K562 (cell line): ENCODE results near the gene WSCD2. TPM values are rescaled to one million over a fixed set of nuclear protein-coding genes. Genes with fewer than 3 reads are reported as not detected.

ENCODE experiments used
- ETV5 ChIP-seq: sonication (generic); formaldehyde crosslinking; IDR thresholded peaks from 2 replicates; pipeline ENCODE4 v1.4.0; 2020; ENCODE audit warnings: low read depth, mild to moderate bottlenecking, missing genetic modification reagents
- HIVEP1 ChIP-seq: fragments of 250-450 bp; sonication (Bioruptor Pico); IDR thresholded peaks from 2 replicates; pipeline ENCODE4 v1.4.0; 2020; ENCODE audit warnings: mild to moderate bottlenecking
- MAFF ChIP-seq: IDR thresholded peaks from 2 replicates; pipeline ENCODE4 v1.6.1; 2012; ENCODE audit warnings: low read length, improper control_type of control experiment
- MYC ChIP-seq, 2 experiments: fragments of 250-450 bp in 1 of 2; sonication (Bioruptor Pico) in 1 of 2; IDR thresholded peaks; 2 replicates each; pipeline versions ENCODE4 v1.5.1 to v1.6.1; 2012 to 2021; ENCODE audit warnings: low read depth in 2 of 2, borderline replicate concordance in 1 of 2, improper control_type of control experiment in 1 of 2, low read length in 1 of 2, mild to moderate bottlenecking in 1 of 2, moderate library complexity in 1 of 2
- NCOA1 ChIP-seq: fragments of 450-650 bp; IDR thresholded peaks from 2 replicates; pipeline ENCODE4 v1.6.1; 2016; ENCODE audit warnings: low read depth
- NFE2 ChIP-seq: IDR thresholded peaks from 2 replicates; pipeline ENCODE4 v1.6.1; 2014; ENCODE audit warnings: antibody characterized with exemption, low read depth
- RBM15 ChIP-seq: fragments of 200-400 bp; formaldehyde crosslinking; IDR thresholded peaks from 2 replicates; pipeline ENCODE4 v1.6.1; 2018; ENCODE audit warnings: mild to moderate bottlenecking, low read length, moderate library complexity; ENCODE audit not compliant: insufficient read depth
- RCOR1 ChIP-seq, 2 experiments: IDR thresholded peaks; 2 replicates each; pipeline ENCODE4 v1.6.1; 2012; ENCODE audit warnings: low read depth in 2 of 2, low read length in 2 of 2, borderline replicate concordance in 1 of 2, improper control_type of control experiment in 1 of 2
- ZNF445 ChIP-seq: fragments of 250-450 bp; sonication (Bioruptor Pico); IDR thresholded peaks from 2 replicates; pipeline ENCODE4 v1.4.0; 2020; ENCODE audit warnings: low read depth, mild to moderate bottlenecking, moderate library complexity
- ZNF507 ChIP-seq: conservative IDR thresholded peaks from 2 replicates; pipeline ENCODE4 v1.6.1; 2017; ENCODE audit warnings: missing genetic modification characterization, missing compliant biosample characterization
- polyA plus RNA-seq, 8 experiments: library from polyadenylated mRNA; depleted of rRNA in 4 of 8; stranded (reverse) in 5 of 8; unstranded in 3 of 8; fragments of >200 nt; fragmentation: Nextera tagmentation in 2 of 8; fragmentation: Illumina TruSeq in 1 of 8; extraction: Ambion mirVana in 2 of 8; extraction: Trizol in 1 of 8; gene quantifications; 2 replicates each; pipeline versions ENCODE4 v1.2.1 to v1.2.3, GENCODE V29; 2011 to 2014; ENCODE audit warnings: inconsistent platforms in 1 of 8, missing spikeins in 1 of 8
- total RNA-seq, 7 experiments: library from RNA; depleted of rRNA in 6 of 7; stranded (reverse); fragments of >200 nt in 6 of 7; fragmentation: Illumina TruSeq in 2 of 7; extraction: Trizol in 2 of 7; gene quantifications; 2 replicates each; pipeline versions ENCODE4 v1.2.1 to v1.2.3, GENCODE V29; 2011 to 2021; ENCODE audit warnings: low replicate concordance in 1 of 7
- TF ChIP-seq, protein P1 (sequence below): sonication (generic); formaldehyde crosslinking; IDR thresholded peaks from 2 replicates; pipeline ENCODE4 v1.8.0; 2022; ENCODE audit warnings: missing genetic modification reagents, mild to moderate bottlenecking, moderate library complexity, borderline replicate concordance
- TF ChIP-seq, protein P2 (sequence below): sonication (generic); formaldehyde crosslinking; IDR thresholded peaks from 2 replicates; pipeline ENCODE4 v1.8.0; 2023; ENCODE audit warnings: missing genetic modification reagents, mild to moderate bottlenecking, borderline replicate concordance
- TF ChIP-seq, protein P3 (sequence below): sonication (generic); formaldehyde crosslinking; IDR thresholded peaks from 2 replicates; pipeline ENCODE4 v1.8.0; 2022; ENCODE audit warnings: mild to moderate bottlenecking, missing genetic modification reagents
- TF ChIP-seq, protein P4 (sequence below): fragments of 450-650 bp; formaldehyde crosslinking; IDR thresholded peaks from 2 replicates; pipeline ENCODE4 v1.4.0; 2020; ENCODE audit warnings: mild to moderate bottlenecking, moderate library complexity
- TF ChIP-seq, protein P5 (sequence below): fragments of 200-800 bp; sonication (Bioruptor generic); IDR thresholded peaks from 2 replicates; pipeline ENCODE4 v1.6.1; 2017; ENCODE audit warnings: missing genetic modification characterization, missing compliant biosample characterization

Gene WSCD2
- total and polyA plus RNA-seq, 9 of the 15 experiments (the other 6 are each of a cell fraction or from before 2014, with no cell fraction given): 0.72 to 14.1 (median 4.0) TPM

DNA sequence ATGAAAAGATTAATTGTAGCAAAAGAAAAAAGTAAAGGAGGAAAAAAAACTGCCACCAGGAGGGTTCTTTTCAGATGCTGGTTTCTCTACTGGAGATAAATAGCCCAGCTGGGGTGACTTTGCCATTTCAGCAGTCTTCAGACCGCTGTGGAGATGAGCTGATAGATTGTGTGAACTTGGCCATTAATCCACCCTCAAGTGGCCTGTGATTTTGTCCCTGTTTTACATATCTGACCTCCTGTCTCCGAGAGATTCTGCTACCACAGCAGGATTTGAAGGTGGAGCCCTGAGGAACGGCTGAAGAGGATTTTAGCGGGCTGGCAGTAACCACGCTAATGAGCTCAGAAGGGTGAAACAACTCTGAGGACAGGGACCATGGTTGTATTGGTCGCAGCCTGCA, 72.7 kb downstream of the WSCD2 start (continued):
- no peak for TF ChIP-seq ETV5 (CRISPR knock-in tag)
- TF ChIP-seq, protein P1, sequence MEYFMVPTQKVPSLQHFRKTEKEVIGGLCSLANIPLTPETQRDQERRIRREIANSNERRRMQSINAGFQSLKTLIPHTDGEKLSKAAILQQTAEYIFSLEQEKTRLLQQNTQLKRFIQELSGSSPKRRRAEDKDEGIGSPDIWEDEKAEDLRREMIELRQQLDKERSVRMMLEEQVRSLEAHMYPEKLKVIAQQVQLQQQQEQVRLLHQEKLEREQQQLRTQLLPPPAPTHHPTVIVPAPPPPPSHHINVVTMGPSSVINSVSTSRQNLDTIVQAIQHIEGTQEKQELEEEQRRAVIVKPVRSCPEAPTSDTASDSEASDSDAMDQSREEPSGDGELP (CRISPR knock-in tag): no peak
- TF ChIP-seq, protein P2, sequence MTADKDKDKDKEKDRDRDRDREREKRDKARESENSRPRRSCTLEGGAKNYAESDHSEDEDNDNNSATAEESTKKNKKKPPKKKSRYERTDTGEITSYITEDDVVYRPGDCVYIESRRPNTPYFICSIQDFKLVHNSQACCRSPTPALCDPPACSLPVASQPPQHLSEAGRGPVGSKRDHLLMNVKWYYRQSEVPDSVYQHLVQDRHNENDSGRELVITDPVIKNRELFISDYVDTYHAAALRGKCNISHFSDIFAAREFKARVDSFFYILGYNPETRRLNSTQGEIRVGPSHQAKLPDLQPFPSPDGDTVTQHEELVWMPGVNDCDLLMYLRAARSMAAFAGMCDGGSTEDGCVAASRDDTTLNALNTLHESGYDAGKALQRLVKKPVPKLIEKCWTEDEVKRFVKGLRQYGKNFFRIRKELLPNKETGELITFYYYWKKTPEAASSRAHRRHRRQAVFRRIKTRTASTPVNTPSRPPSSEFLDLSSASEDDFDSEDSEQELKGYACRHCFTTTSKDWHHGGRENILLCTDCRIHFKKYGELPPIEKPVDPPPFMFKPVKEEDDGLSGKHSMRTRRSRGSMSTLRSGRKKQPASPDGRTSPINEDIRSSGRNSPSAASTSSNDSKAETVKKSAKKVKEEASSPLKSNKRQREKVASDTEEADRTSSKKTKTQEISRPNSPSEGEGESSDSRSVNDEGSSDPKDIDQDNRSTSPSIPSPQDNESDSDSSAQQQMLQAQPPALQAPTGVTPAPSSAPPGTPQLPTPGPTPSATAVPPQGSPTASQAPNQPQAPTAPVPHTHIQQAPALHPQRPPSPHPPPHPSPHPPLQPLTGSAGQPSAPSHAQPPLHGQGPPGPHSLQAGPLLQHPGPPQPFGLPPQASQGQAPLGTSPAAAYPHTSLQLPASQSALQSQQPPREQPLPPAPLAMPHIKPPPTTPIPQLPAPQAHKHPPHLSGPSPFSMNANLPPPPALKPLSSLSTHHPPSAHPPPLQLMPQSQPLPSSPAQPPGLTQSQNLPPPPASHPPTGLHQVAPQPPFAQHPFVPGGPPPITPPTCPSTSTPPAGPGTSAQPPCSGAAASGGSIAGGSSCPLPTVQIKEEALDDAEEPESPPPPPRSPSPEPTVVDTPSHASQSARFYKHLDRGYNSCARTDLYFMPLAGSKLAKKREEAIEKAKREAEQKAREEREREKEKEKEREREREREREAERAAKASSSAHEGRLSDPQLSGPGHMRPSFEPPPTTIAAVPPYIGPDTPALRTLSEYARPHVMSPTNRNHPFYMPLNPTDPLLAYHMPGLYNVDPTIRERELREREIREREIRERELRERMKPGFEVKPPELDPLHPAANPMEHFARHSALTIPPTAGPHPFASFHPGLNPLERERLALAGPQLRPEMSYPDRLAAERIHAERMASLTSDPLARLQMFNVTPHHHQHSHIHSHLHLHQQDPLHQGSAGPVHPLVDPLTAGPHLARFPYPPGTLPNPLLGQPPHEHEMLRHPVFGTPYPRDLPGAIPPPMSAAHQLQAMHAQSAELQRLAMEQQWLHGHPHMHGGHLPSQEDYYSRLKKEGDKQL (CRISPR knock-in tag): no peak
- no peak for TF ChIP-seq RBM15
- no peak for TF ChIP-seq ZNF445 (CRISPR knock-in tag)
- TF ChIP-seq MAFF: peak; percentile 8; the same call in 1 of the 2 replicates
- no peak for TF ChIP-seq ZNF507 (tag)
- no peak for TF ChIP-seq NCOA1
- no peak for TF ChIP-seq MYC (IDR thresholded peaks at IDR 0.05; ENCODE audit: low read depth, low read length)
- no peak for TF ChIP-seq MYC (CRISPR knock-in tag; IDR thresholded peaks at IDR 0.05; ENCODE audit: borderline replicate concordance, low read depth)
- no peak for TF ChIP-seq HIVEP1
- peak; percentile 38; the same call in 1 of the 2 replicates for TF ChIP-seq NFE2
- TF ChIP-seq, protein P3, sequence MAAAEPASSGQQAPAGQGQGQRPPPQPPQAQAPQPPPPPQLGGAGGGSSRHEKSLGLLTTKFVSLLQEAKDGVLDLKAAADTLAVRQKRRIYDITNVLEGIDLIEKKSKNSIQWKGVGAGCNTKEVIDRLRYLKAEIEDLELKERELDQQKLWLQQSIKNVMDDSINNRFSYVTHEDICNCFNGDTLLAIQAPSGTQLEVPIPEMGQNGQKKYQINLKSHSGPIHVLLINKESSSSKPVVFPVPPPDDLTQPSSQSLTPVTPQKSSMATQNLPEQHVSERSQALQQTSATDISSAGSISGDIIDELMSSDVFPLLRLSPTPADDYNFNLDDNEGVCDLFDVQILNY: no peak
- TF ChIP-seq, protein P4, sequence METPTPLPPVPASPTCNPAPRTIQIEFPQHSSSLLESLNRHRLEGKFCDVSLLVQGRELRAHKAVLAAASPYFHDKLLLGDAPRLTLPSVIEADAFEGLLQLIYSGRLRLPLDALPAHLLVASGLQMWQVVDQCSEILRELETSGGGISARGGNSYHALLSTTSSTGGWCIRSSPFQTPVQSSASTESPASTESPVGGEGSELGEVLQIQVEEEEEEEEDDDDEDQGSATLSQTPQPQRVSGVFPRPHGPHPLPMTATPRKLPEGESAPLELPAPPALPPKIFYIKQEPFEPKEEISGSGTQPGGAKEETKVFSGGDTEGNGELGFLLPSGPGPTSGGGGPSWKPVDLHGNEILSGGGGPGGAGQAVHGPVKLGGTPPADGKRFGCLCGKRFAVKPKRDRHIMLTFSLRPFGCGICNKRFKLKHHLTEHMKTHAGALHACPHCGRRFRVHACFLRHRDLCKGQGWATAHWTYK: no peak
- TF ChIP-seq, protein P5, sequence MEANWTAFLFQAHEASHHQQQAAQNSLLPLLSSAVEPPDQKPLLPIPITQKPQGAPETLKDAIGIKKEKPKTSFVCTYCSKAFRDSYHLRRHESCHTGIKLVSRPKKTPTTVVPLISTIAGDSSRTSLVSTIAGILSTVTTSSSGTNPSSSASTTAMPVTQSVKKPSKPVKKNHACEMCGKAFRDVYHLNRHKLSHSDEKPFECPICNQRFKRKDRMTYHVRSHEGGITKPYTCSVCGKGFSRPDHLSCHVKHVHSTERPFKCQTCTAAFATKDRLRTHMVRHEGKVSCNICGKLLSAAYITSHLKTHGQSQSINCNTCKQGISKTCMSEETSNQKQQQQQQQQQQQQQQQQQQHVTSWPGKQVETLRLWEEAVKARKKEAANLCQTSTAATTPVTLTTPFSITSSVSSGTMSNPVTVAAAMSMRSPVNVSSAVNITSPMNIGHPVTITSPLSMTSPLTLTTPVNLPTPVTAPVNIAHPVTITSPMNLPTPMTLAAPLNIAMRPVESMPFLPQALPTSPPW (CRISPR knock-in tag): 0 out of 2 replicates have a peak, but pooled peaks have one; percentile 13
- peak in 1 of 2 experiments; percentile 73; a peak in 2 of 4 replicates for TF ChIP-seq RCOR1 (IDR thresholded peaks at IDR 0.05; ENCODE audit: borderline replicate concordance in 1 of 2, low read depth in 2 of 2, low read length in 2 of 2)
